HCT116 (cell line): ENCODE results near the gene ZDHHC9. TPM values are rescaled to one million over a fixed set of nuclear protein-coding genes. Genes with fewer than 3 reads are reported as not detected.

ENCODE experiments used
- ATAC-seq: fragments of 200-7000 bp; cut with Tn5 transposase; 2 replicates; pipeline ENCODE4 v1.9.1; 2020; ENCODE audit warnings: mild to moderate bottlenecking, moderate library complexity
- BruUV-seq: library from RNA; stranded (reverse); fragments of 400-500 nt; replicated peaks from 2 replicates; lab custom pipeline; 2021; lab: Mats Ljungman, UMichigan
- CTCF ChIA-PET: fragments of 300-600 bp; sonication (Branson Sonifier 250); formaldehyde crosslinking; loops from one replicate; lab custom pipeline; 2021; ENCODE audit warnings: antibody characterized with exemption; lab: Charles Lee
- POLR2A ChIA-PET: fragments of 300-600, 350-600 bp; sonication (Branson Sonifier 250); formaldehyde crosslinking; loops from one replicate; lab custom pipeline; 2021; ENCODE audit warnings: antibody characterized with exemption; lab: Charles Lee
- RAD21 ChIA-PET, 2 experiments: fragments of 300-600 bp; sonication (Branson Sonifier 250); formaldehyde crosslinking; loops; one replicate each; lab custom pipeline; 2023; ENCODE audit warnings: low total read pairs in 2 of 2; ENCODE audit not compliant: uncharacterized antibody in 2 of 2, unreplicated experiment in 2 of 2, low non-redundant PET in 1 of 2; lab: Charles Lee
- DNase-seq: peaks from one replicate; pipeline ENCODE4 v3.0.0-alpha.2; 2010; ENCODE audit warnings: low read depth, low spot score
- H2AFZ ChIP-seq: fragments of 200-600 bp; shearing (Covaris generic), sonication (generic); 2 replicates; pipeline ENCODE4 v1.6.1; 2017; ENCODE audit warnings: low read depth, mixed run types, mixed read lengths, antibody characterized with exemption, low read length; ENCODE audit not compliant: poor library complexity, severe bottlenecking
- H3K27ac ChIP-seq: 2 replicates; pipeline ENCODE4 v1.5.1; 2012; ENCODE audit warnings: low read depth, low read length
- H3K27me3 ChIP-seq: fragments of 200-600 bp; sonication (generic); 2 replicates; pipeline ENCODE4 v1.6.1; 2016; ENCODE audit warnings: mixed run types, low read length, mixed read lengths; ENCODE audit not compliant: insufficient read depth
- H3K36me3 ChIP-seq, 2 experiments: fragments of 200-500 bp in 1 of 2; fragments of 200-600 bp in 1 of 2; sonication (Bioruptor generic) in 1 of 2; sonication (generic) in 1 of 2; 2 replicates each; pipeline versions ENCODE4 v1.5.1 to v1.6.1; 2014 to 2016; ENCODE audit warnings: low read length in 2 of 2, inconsistent platforms in 1 of 2, mixed read lengths in 1 of 2, mixed run types in 1 of 2; ENCODE audit not compliant: insufficient read depth in 2 of 2, control insufficient read depth in 1 of 2
- H3K4me1 ChIP-seq, 2 experiments: fragments of 200-600 bp in 1 of 2; sonication (generic) in 1 of 2; 2 replicates each; pipeline versions ENCODE4 v1.5.1 to v1.6.1; 2012 to 2017; ENCODE audit warnings: low read length in 2 of 2, inconsistent platforms in 1 of 2, mild to moderate bottlenecking in 1 of 2, mixed read lengths in 1 of 2, mixed run types in 1 of 2, moderate library complexity in 1 of 2; ENCODE audit not compliant: insufficient read depth in 2 of 2, control insufficient read depth in 1 of 2
- H3K4me2 ChIP-seq: fragments of 200-600 bp; sonication (generic); 2 replicates; pipeline ENCODE4 v1.6.1; 2017; ENCODE audit warnings: mixed run types, low read length, mixed read lengths
- H3K4me3 ChIP-seq, 2 experiments: fragments of 200-600 bp in 1 of 2; sonication (generic) in 1 of 2; replicated peaks in 1 of 2; 2 replicates each; pipeline ENCODE4 v1.5.1; 2011 to 2016; ENCODE audit warnings: low read length in 2 of 2, control low read depth in 1 of 2, low read depth in 1 of 2, mild to moderate bottlenecking in 1 of 2, mixed read lengths in 1 of 2, mixed run types in 1 of 2
- H3K79me2 ChIP-seq: fragments of 200-600 bp; sonication (generic); 2 replicates; pipeline ENCODE4 v1.6.1; 2017; ENCODE audit warnings: mild to moderate bottlenecking, mixed run types, low read length, moderate library complexity, mixed read lengths; ENCODE audit not compliant: insufficient read depth
- H3K9ac ChIP-seq: fragments of 200-600 bp; sonication (generic); 2 replicates; pipeline ENCODE4 v1.6.1; 2016; ENCODE audit warnings: low read length, mixed read lengths
- H3K9me2 ChIP-seq: fragments of 200-600 bp; sonication (generic), shearing (Covaris generic); 2 replicates; pipeline ENCODE4 v1.6.1; 2017; ENCODE audit warnings: mixed run types, mild to moderate bottlenecking, moderate library complexity; ENCODE audit not compliant: insufficient read depth
- H3K9me3 ChIP-seq, 2 experiments: fragments of 200-500 bp in 1 of 2; fragments of 200-600 bp in 1 of 2; sonication (Bioruptor generic) in 1 of 2; sonication (generic) in 1 of 2; 2 replicates each; pipeline ENCODE4 v1.6.1; 2014 to 2017; ENCODE audit warnings: low read length in 2 of 2, mixed read lengths in 2 of 2, inconsistent platforms in 1 of 2, low read depth in 1 of 2, mild to moderate bottlenecking in 1 of 2, mixed run types in 1 of 2, moderate library complexity in 1 of 2; ENCODE audit not compliant: control insufficient read depth in 1 of 2, insufficient read depth in 1 of 2
- H4K20me1 ChIP-seq: fragments of 200-600 bp; sonication (generic), shearing (Covaris generic); 2 replicates; pipeline ENCODE4 v1.6.1; 2017; ENCODE audit warnings: mixed run types, mild to moderate bottlenecking, moderate library complexity; ENCODE audit not compliant: insufficient read depth
- ATF3 ChIP-seq: IDR thresholded peaks from 2 replicates; pipeline ENCODE4 v1.6.1; 2012
- CBX3 ChIP-seq: IDR thresholded peaks from 2 replicates; pipeline ENCODE4 v1.6.1; 2012; ENCODE audit warnings: low read depth
- CEBPB ChIP-seq: IDR thresholded peaks from 2 replicates; pipeline ENCODE4 v1.6.1; 2012; ENCODE audit warnings: low read depth
- EGR1 ChIP-seq: IDR thresholded peaks from 2 replicates; pipeline ENCODE4 v1.6.1; 2012; ENCODE audit warnings: low read depth
- ELF1 ChIP-seq: IDR thresholded peaks from 2 replicates; pipeline ENCODE4 v1.6.1; 2012; ENCODE audit warnings: low read depth, borderline replicate concordance
- EZH2phosphoT487 ChIP-seq: fragments of 200-600 bp; IDR thresholded peaks from 2 replicates; pipeline ENCODE4 v1.6.1; 2018; ENCODE audit warnings: antibody characterized with exemption, borderline replicate concordance
- FOSL1 ChIP-seq: IDR thresholded peaks from 2 replicates; pipeline ENCODE4 v1.6.1; 2012; ENCODE audit warnings: low read depth
- MAX ChIP-seq: IDR thresholded peaks from 2 replicates; pipeline ENCODE4 v1.6.1; 2012
- POLR2A ChIP-seq: IDR thresholded peaks from 2 replicates; pipeline ENCODE4 v1.7.0; 2011; ENCODE audit warnings: borderline replicate concordance; ENCODE audit not compliant: insufficient read depth, insufficient read length; ENCODE audit errors: extremely low read depth
- RAD21 ChIP-seq: IDR thresholded peaks from 2 replicates; pipeline ENCODE4 v1.6.1; 2012; ENCODE audit warnings: low read depth, mild to moderate bottlenecking
- REST ChIP-seq: IDR thresholded peaks from 2 replicates; pipeline ENCODE4 v1.6.1; 2012; ENCODE audit warnings: low read depth
- SP1 ChIP-seq: IDR thresholded peaks from 2 replicates; pipeline ENCODE4 v1.6.1; 2012; ENCODE audit warnings: low read depth
- SRF ChIP-seq: IDR thresholded peaks from 2 replicates; pipeline ENCODE4 v1.6.1; 2012; ENCODE audit warnings: low read depth
- TCF7L2 ChIP-seq: IDR thresholded peaks from 2 replicates; pipeline ENCODE4 v1.7.0; 2011; ENCODE audit warnings: borderline replicate concordance, inconsistent platforms; ENCODE audit not compliant: insufficient read depth, insufficient read length; ENCODE audit errors: extremely low read depth
- ZBTB33 ChIP-seq: IDR thresholded peaks from 2 replicates; pipeline ENCODE4 v1.6.1; 2011; ENCODE audit warnings: mild to moderate bottlenecking, low read length, moderate library complexity; ENCODE audit not compliant: insufficient replicate concordance; ENCODE audit errors: extremely low read depth
- ZNF274 ChIP-seq: fragments of 200-500 bp; sonication (Bioruptor generic); IDR thresholded peaks from 2 replicates; pipeline ENCODE4 v1.6.1; 2014; ENCODE audit warnings: mild to moderate bottlenecking, low read depth, low read length, inconsistent platforms
- intact Hi-C: fragments of 100-400 bp; cut with micrococcal nuclease; formaldehyde crosslinking; loops from 2 replicates; pipeline ENCODE4 v1.10.0; 2022
- total RNA-seq: library from RNA; stranded (reverse); gene quantifications from one replicate; pipeline ENCODE4 v1.2.1, GENCODE V29; 2021; ENCODE audit not compliant: unreplicated experiment

The ZDHHC9 gene
- total RNA-seq, 1 experiment from 2014 or later, result 18.9 TPM

GRCh38 chrX:129808829-129809796 lies 34.6 kb downstream of the ZDHHC9 start:
- Histone ChIP-seq H3K9me2 (no peaks in the 10 kb centered on the region), H3K9ac (no peak overlapping the region), H3K27ac (no peak overlapping the region), H2AFZ (no peak overlapping the region), H3K27me3 (no peaks in the 10 kb centered on the region), H4K20me1 (no peaks in the 10 kb centered on the region), H3K79me2 (no peaks in the 10 kb centered on the region), H3K4me2 (no peak overlapping the region), H3K4me1 (no peaks in the 10 kb centered on the region), H3K4me3 (no peak overlapping the region), H3K36me3 (peaks cover 0 to 3% of the 10 kb centered on the region in 2 experiments; a peak in 1 of 4 replicates), H3K9me3 (no peaks in the 10 kb centered on the region)
- ChIA-PET CTCF (no interaction called here), POLR2A (no interaction called here), RAD21 (interaction anchor here in 1 of 2 experiments (0.6 kb wide), 1 partner anchor 261 kb away, joined by 3 read pairs; no protein-coding TSS in a partner anchor)
- intact Hi-C loops, result no loop called here
- BruUV-seq, result no TSS peak
- TF ChIP-seq CEBPB (no peak), ZBTB33 (no peak), FOSL1 (no peak), RAD21 (no peak), SP1 (no peak), EZH2phosphoT487 (no peak), EGR1 (no peak), MAX (no peak), ZNF274 (no peak), ATF3 (no peak), POLR2A (no peak), SRF (no peak), CBX3 (no peak), TCF7L2 (no peak), ELF1 (no peak), REST (no peak)
- no peak for ATAC-seq
- no peak for DNase-seq
